ENCODE measurements around the gene RAB3A. TPM values are rescaled to one million over a fixed set of nuclear protein-coding genes. Genes with fewer than 3 reads are reported as not detected.

Gene RAB3A
- total and polyA plus RNA-seq, 12 donors, result 7.8 to 36.3 (median 30.2) TPM

DNA sequence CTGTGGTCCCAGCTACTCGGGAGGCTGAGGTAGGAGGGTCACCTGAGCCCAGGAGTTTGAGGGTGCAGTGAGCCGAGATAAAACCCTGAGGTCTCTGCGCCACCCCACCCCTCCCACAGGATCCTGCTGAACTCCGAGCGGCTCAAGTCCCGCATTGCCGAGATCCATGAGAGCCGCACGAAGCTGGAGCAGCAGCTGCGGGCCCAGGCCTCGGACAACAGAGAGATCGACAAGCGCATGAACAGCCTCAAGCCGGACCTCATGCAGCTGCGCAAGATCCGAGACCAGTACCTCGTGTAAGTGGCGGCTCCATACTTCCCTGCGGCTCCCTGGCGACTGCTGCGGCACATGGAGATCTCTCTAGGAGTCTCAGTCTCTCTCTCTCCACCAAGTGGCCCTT lies 36.8 kb downstream of the RAB3A start:
- ATAC-seq (no peak), DNase-seq (no peak)
- Histone ChIP-seq H3K27me3 (no peaks in the 10 kb centered on the region), H3K36me3 (peaks cover 3 to 80% (median 29%) of the 10 kb centered on the region in 9 donors), H3K4me1 (peaks cover 0 to 31% (median 8%) of the 10 kb centered on the region in 9 donors), H3K4me3 (no peak overlapping the region), H3K9me3 (no peaks in the 10 kb centered on the region), H3K27ac (no peak overlapping the region)
- TF ChIP-seq, protein P1, sequence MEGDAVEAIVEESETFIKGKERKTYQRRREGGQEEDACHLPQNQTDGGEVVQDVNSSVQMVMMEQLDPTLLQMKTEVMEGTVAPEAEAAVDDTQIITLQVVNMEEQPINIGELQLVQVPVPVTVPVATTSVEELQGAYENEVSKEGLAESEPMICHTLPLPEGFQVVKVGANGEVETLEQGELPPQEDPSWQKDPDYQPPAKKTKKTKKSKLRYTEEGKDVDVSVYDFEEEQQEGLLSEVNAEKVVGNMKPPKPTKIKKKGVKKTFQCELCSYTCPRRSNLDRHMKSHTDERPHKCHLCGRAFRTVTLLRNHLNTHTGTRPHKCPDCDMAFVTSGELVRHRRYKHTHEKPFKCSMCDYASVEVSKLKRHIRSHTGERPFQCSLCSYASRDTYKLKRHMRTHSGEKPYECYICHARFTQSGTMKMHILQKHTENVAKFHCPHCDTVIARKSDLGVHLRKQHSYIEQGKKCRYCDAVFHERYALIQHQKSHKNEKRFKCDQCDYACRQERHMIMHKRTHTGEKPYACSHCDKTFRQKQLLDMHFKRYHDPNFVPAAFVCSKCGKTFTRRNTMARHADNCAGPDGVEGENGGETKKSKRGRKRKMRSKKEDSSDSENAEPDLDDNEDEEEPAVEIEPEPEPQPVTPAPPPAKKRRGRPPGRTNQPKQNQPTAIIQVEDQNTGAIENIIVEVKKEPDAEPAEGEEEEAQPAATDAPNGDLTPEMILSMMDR (IDR thresholded peaks at IDR 0.05), result no peak
- intact Hi-C loops (cut with DNase I), result loop anchor here in 5 of 10 donors (2.0 to 10.0 kb wide), 3 partner anchors 52 to 55 kb away; no protein-coding TSS in a partner anchor
- 94 to 96% methylated on average over 21 of the region's 21 CpGs for WGBS, 2 donors

DNA sequence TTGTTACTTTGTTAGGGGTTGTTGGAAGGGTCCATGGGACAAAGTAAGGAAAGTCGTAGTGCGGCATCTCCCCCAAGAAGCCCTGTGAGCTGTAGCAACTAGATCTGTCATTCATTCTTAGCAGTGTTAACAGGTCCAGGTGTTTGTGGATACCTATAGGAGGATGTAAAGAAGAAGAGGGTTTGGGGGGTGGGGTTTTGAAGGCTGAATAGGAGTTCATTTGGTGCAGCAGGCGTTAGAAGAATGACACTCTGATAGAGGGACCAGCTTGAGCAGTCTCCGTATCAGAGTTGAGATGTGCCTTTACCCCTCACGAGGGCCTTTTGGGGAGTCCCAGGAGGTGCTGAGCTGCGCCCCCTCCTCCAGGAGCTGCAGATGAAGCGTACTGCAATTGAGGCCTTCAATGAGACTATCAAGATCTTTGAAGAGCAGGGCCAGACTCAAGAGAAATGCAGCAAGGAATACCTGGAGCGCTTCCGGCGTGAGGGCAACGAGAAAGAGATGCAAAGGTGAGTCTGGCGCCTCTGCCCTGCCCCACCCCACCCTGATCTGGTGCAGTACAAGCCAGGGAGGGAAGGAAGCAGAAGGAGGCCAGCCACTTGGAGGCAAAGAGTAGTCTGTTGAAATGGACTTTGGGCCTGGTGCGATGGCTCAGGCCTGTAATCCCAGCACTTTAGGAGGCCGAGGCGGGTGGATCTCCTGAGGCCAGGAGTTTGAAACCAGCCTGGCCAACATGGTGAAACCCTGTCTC lies 37.9 kb downstream of the RAB3A start:
- Histone ChIP-seq H3K27me3 (no peaks in the 10 kb centered on the region), H3K27ac (no peak overlapping the region), H3K36me3 (peaks cover 3 to 84% (median 29%) of the 10 kb centered on the region in 9 donors), H3K9me3 (no peaks in the 10 kb centered on the region), H3K4me3 (no peak overlapping the region), H3K4me1 (peaks cover under 1 to 28% (median 9%) of the 10 kb centered on the region in 9 donors)
- DNase-seq (no peak), ATAC-seq (no peak)
- 97 to 99% methylated on average over 15 of the region's 15 CpGs for WGBS, 2 donors
- intact Hi-C loops (cut with DNase I), result loop anchor here in 5 of 10 donors (2.0 to 10.0 kb wide), 3 partner anchors 51 to 54 kb away; no protein-coding TSS in a partner anchor
- TF ChIP-seq, protein P1 (IDR thresholded peaks at IDR 0.05), result no peak

DNA sequence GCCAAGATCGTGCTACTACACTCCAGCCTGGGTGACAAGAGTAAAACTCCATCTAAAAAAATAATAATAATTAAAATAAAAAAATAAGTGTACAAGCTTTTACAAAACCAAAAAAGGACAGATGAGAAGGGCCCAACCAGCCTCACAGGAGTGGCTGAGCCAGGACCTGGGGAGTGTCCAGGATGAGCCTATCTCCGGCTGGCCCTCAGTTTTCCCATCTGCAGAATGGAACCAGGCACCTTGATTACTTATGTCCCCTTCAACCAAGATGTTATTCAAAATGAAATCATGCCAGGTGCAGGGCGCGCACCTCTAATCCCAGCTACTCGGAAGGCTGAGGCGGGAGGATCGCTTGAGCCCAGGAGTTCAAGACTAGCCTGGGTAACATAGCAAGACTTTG lies 39.8 kb downstream of the RAB3A start:
- intact Hi-C loops (cut with DNase I), result loop anchor here in 3 of 10 donors (5.0 to 10.0 kb wide), 3 partner anchors 47 to 52 kb away; no protein-coding TSS in a partner anchor
- Histone ChIP-seq H3K4me1 (peaks cover 4 to 23% (median 18%) of the 10 kb centered on the region in 9 donors), H3K27ac (no peak overlapping the region), H3K27me3 (no peaks in the 10 kb centered on the region), H3K9me3 (no peaks in the 10 kb centered on the region), H3K36me3 (peaks cover 3 to 74% (median 29%) of the 10 kb centered on the region in 9 donors), H3K4me3 (no peak overlapping the region)
- TF ChIP-seq, protein P1 (IDR thresholded peaks at IDR 0.05), result no peak
- ATAC-seq (no peak), DNase-seq (no peak)
- 98 to 99% methylated on average over 7 of the region's 7 CpGs for WGBS, 2 donors

DNA sequence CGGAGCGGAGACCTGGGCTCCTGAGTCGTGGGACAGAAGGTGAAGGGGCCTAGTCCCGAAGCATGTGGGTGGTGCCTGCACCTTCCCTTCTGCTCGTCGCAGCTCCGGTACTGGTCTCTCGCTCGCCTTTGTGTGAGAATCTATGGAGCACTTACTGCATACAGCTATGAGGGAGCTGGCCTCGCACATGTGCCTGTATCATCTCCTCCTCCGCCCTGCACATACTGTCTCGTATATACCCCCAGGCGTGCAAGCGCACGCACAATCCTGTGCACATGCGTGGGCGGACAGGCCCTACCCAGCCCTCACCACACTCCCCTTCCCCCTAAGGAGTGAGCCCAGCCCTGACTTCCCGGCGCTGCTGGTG lies 42.2 kb downstream of the RAB3A start:
- H3K36me3 ChIP-seq, result peaks cover 0 to 50% (median 20%) of the 10 kb centered on the region in 9 donors
- H3K27me3 ChIP-seq, result no peaks in the 10 kb centered on the region
- 63 to 73% methylated on average over 19 of the region's 19 CpGs for WGBS, 2 donors
- intact Hi-C loops (cut with DNase I), result loop anchor here in 3 of 10 donors (5.0 to 10.0 kb wide), 3 partner anchors 44 to 49 kb away; no protein-coding TSS in a partner anchor
- H3K27ac ChIP-seq, result peak overlapping the region in 4 of 10 donors; percentile 31 to 79 (median 34)
- no peaks in the 10 kb centered on the region for H3K9me3 ChIP-seq
- TF ChIP-seq, protein P1 (IDR thresholded peaks at IDR 0.05), result peak in 4 of 9 donors; percentile 15 to 49 (median 20)
- peak in 4 of 8 donors; percentile 2 to 4 (median 2) for ATAC-seq
- peaks cover 15 to 38% (median 29%) of the 10 kb centered on the region in 9 donors for H3K4me1 ChIP-seq
- no peak for DNase-seq
- H3K4me3 ChIP-seq, result peak overlapping the region in 7 of 10 donors; percentile 35 to 58 (median 47)
